Measurements from ENCODE around the gene PCDH12.

GRCh38 chr5:141917760-141918159 lies 40.2 kb downstream of the PCDH12 start:
- TF ChIP-seq, protein P1, sequence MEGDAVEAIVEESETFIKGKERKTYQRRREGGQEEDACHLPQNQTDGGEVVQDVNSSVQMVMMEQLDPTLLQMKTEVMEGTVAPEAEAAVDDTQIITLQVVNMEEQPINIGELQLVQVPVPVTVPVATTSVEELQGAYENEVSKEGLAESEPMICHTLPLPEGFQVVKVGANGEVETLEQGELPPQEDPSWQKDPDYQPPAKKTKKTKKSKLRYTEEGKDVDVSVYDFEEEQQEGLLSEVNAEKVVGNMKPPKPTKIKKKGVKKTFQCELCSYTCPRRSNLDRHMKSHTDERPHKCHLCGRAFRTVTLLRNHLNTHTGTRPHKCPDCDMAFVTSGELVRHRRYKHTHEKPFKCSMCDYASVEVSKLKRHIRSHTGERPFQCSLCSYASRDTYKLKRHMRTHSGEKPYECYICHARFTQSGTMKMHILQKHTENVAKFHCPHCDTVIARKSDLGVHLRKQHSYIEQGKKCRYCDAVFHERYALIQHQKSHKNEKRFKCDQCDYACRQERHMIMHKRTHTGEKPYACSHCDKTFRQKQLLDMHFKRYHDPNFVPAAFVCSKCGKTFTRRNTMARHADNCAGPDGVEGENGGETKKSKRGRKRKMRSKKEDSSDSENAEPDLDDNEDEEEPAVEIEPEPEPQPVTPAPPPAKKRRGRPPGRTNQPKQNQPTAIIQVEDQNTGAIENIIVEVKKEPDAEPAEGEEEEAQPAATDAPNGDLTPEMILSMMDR (IDR thresholded peaks at IDR 0.05; ENCODE audit: low read length): no peak
- TF ChIP-seq EZH2phosphoT487 (IDR thresholded peaks at IDR 0.05; ENCODE audit: low read length): no peak

Data from MM.1S (cell line).